Activated T-helper 1 cell treated with anti-CD3 and anti-CD28 coated beads, Interleukin-12 subunit alpha, Interleukin-12 subunit beta, Interleukin-2, Interleukin-4 antibody, amounts not matched to agents 30 ng/mL and 10 ng/mL and 1 ng/mL, durations not matched to agents 14 hours and 24 hours and 36 hours (primary cell): ENCODE data around the gene COX6A1. TPM values are rescaled to one million over a fixed set of nuclear protein-coding genes. Genes with fewer than 3 reads are reported as not detected.

Experiments
- DNase-seq: peaks from one replicate; pipeline ENCODE4 v3.0.0; 2021; ENCODE audit warnings: low spot score
- H3K27ac Mint-ChIP-seq: one replicate; pipeline ENCODE4 v1.8.0; 2021; ENCODE audit warnings: mild to moderate bottlenecking, mixed read lengths
- H3K27me3 Mint-ChIP-seq: one replicate; pipeline ENCODE4 v1.8.0; 2022; ENCODE audit warnings: mild to moderate bottlenecking, moderate library complexity, mixed read lengths; ENCODE audit not compliant: insufficient read depth
- H3K36me3 Mint-ChIP-seq: one replicate; pipeline ENCODE4 v1.8.0; 2021; ENCODE audit warnings: low read depth, mixed read lengths
- H3K4me1 Mint-ChIP-seq: one replicate; pipeline ENCODE4 v1.8.0; 2021; ENCODE audit warnings: low read depth, mixed read lengths
- H3K4me3 Mint-ChIP-seq: one replicate; pipeline ENCODE4 v1.8.0; 2021; ENCODE audit warnings: mild to moderate bottlenecking, moderate library complexity, mixed read lengths
- H3K9me3 Mint-ChIP-seq: one replicate; pipeline ENCODE4 v1.8.0; 2021; ENCODE audit warnings: mixed read lengths
- intact Hi-C: fragments of 100-400 bp; cut with micrococcal nuclease; formaldehyde crosslinking; loops from one replicate; pipeline ENCODE4 v1.15.1; 2024
- total RNA-seq: library from RNA; stranded (reverse); gene quantifications from 2 replicates; pipeline ENCODE4 v1.2.3, GENCODE V29; 2022

COX6A1 gene
- total RNA-seq, 1 donor from 2014 or later: 352 TPM

- Mint-ChIP-seq H3K4me1 (peaks cover 27% of the 10 kb centered on the region), H3K27me3 (no peaks in the 10 kb centered on the region), H3K4me3 (no peak overlapping the region), H3K9me3 (no peaks in the 10 kb centered on the region), H3K36me3 (peaks cover 67% of the 10 kb centered on the region), H3K27ac (no peak overlapping the region)
- DNase-seq: no peak
- intact Hi-C loops: loop anchor here (10.0 kb wide), 1 partner anchor 239 kb away; no protein-coding TSS in a partner anchor
These were observed 25.8 kb downstream of the COX6A1 start for GRCh38 chr12:120463712-120464111.

- intact Hi-C loops: loop anchor here (1.0 to 10.0 kb wide), 2 partner anchors 109 to 241 kb away; no protein-coding TSS in a partner anchor
- H3K27me3 Mint-ChIP-seq: no peaks in the 10 kb centered on the region
- no peak for DNase-seq
- H3K4me3 Mint-ChIP-seq: no peak overlapping the region
- peaks cover 35% of the 10 kb centered on the region for H3K4me1 Mint-ChIP-seq
- H3K9me3 Mint-ChIP-seq: no peaks in the 10 kb centered on the region
- peaks cover 54% of the 10 kb centered on the region for H3K36me3 Mint-ChIP-seq
- peak overlapping the region; percentile 40 for H3K27ac Mint-ChIP-seq
These were observed 27.8 kb downstream of the COX6A1 start for GRCh38 chr12:120465756-120466155.

- peak; percentile 11 for DNase-seq
- intact Hi-C loops: loop anchor here (1.0 to 10.0 kb wide), 2 partner anchors 110 to 242 kb away; no protein-coding TSS in a partner anchor
- Mint-ChIP-seq H3K27me3 (no peaks in the 10 kb centered on the region), H3K4me1 (peaks cover 41% of the 10 kb centered on the region), H3K9me3 (no peaks in the 10 kb centered on the region), H3K27ac (no peak overlapping the region), H3K36me3 (peaks cover 50% of the 10 kb centered on the region), H3K4me3 (peak overlapping the region; percentile 26)
These were observed 28.8 kb downstream of the COX6A1 start for GRCh38 chr12:120466560-120467315.

GRCh38 chr12:120467439-120467838 is 29.5 kb downstream of the COX6A1 start:
- Mint-ChIP-seq H3K4me1 (peaks cover 48% of the 10 kb centered on the region), H3K36me3 (peaks cover 45% of the 10 kb centered on the region), H3K27ac (no peak overlapping the region), H3K4me3 (peak overlapping the region; percentile 95), H3K9me3 (no peaks in the 10 kb centered on the region), H3K27me3 (peaks cover 2% of the 10 kb centered on the region)
- DNase-seq: no peak
- intact Hi-C loops: loop anchor here (10.0 kb wide), 1 partner anchor 243 kb away; no protein-coding TSS in a partner anchor

GRCh38 chr12:120468325-120468820 is 30.5 kb downstream of the COX6A1 start:
- Mint-ChIP-seq H3K4me3 (peak overlapping the region; percentile 95), H3K36me3 (peaks cover 39% of the 10 kb centered on the region), H3K27ac (peak overlapping the region; percentile 77), H3K27me3 (peaks cover 2% of the 10 kb centered on the region), H3K4me1 (peaks cover 49% of the 10 kb centered on the region), H3K9me3 (no peaks in the 10 kb centered on the region)
- intact Hi-C loops: loop anchor here (1.0 to 10.0 kb wide), 5 partner anchors 22 to 268 kb away; partner anchors contain the start of genes COQ5, GATC, RPLP0 and TRIAP1
- DNase-seq: peak; percentile 3

GRCh38 chr12:120468821-120469449 is 31.0 kb downstream of the COX6A1 start:
- H3K9me3 Mint-ChIP-seq: no peaks in the 10 kb centered on the region
- H3K4me1 Mint-ChIP-seq: peaks cover 49% of the 10 kb centered on the region
- H3K4me3 Mint-ChIP-seq: peak overlapping the region; percentile 95
- peaks cover 2% of the 10 kb centered on the region for H3K27me3 Mint-ChIP-seq
- intact Hi-C loops: loop anchor here (1.0 to 10.0 kb wide), 7 partner anchors 23 to 268 kb away; partner anchors contain the start of genes COQ5, COX6A1, GATC and RPLP0
- peaks cover 34% of the 10 kb centered on the region for H3K36me3 Mint-ChIP-seq
- H3K27ac Mint-ChIP-seq: peak overlapping the region; percentile 77
- peak; percentile 8 for DNase-seq

GRCh38 chr12:120469450-120470149 is 31.7 kb downstream of the COX6A1 start, which contains the start of gene SRSF9:
SRSF9 (minus strand) TSS chr12:120469748; CDS start chr12:120469609, 139 bp downstream.
- Mint-ChIP-seq H3K36me3 (peaks cover 27% of the 10 kb centered on the region), H3K27ac (peak within 1 kb of the TSS; percentile 87), H3K4me1 (peaks cover 52% of the 10 kb centered on the region), H3K4me3 (peak within 1 kb of the TSS; percentile 95), H3K27me3 (peaks cover 2% of the 10 kb centered on the region), H3K9me3 (no peaks in the 10 kb centered on the region)
- peak; percentile 97 for DNase-seq
- intact Hi-C loops: loop anchor here (1.0 to 10.0 kb wide), 6 partner anchors 26 to 269 kb away; partner anchors contain the start of genes COQ5, COX6A1 and RPLP0

- intact Hi-C loops: no loop called here
- peak overlapping the region; percentile 95 for H3K4me3 Mint-ChIP-seq
- DNase-seq: peak; percentile 4
- peaks cover 5% of the 10 kb centered on the region for H3K27me3 Mint-ChIP-seq
- peaks cover 55% of the 10 kb centered on the region for H3K4me1 Mint-ChIP-seq
- H3K36me3 Mint-ChIP-seq: peaks cover 21% of the 10 kb centered on the region
- peak overlapping the region; percentile 87 for H3K27ac Mint-ChIP-seq
- no peaks in the 10 kb centered on the region for H3K9me3 Mint-ChIP-seq
These were observed 32.4 kb downstream of the COX6A1 start for GRCh38 chr12:120470150-120470784.

- Mint-ChIP-seq H3K9me3 (no peaks in the 10 kb centered on the region), H3K36me3 (peaks cover 9% of the 10 kb centered on the region), H3K4me1 (peaks cover 39% of the 10 kb centered on the region), H3K27ac (no peak overlapping the region), H3K4me3 (no peak overlapping the region), H3K27me3 (peaks cover 5% of the 10 kb centered on the region)
- intact Hi-C loops: no loop called here
- no peak for DNase-seq
These were observed 34.6 kb downstream of the COX6A1 start for GRCh38 chr12:120472521-120472920.

GRCh38 chr12:120473807-120474615 is 36.1 kb downstream of the COX6A1 start:
- no peak overlapping the region for H3K27ac Mint-ChIP-seq
- DNase-seq: no peak
- intact Hi-C loops: no loop called here
- H3K9me3 Mint-ChIP-seq: no peaks in the 10 kb centered on the region
- peaks cover 29% of the 10 kb centered on the region for H3K4me1 Mint-ChIP-seq
- H3K36me3 Mint-ChIP-seq: peaks cover 4% of the 10 kb centered on the region
- H3K4me3 Mint-ChIP-seq: no peak overlapping the region
- peaks cover 5% of the 10 kb centered on the region for H3K27me3 Mint-ChIP-seq

GRCh38 chr12:120474616-120474960 is 36.7 kb downstream of the COX6A1 start:
- Mint-ChIP-seq H3K27ac (no peak overlapping the region), H3K27me3 (peaks cover 5% of the 10 kb centered on the region), H3K4me3 (no peak overlapping the region), H3K9me3 (no peaks in the 10 kb centered on the region), H3K4me1 (peaks cover 29% of the 10 kb centered on the region), H3K36me3 (peaks cover 4% of the 10 kb centered on the region)
- intact Hi-C loops: no loop called here
- DNase-seq: no peak
